Type B pancreatic cell (in vitro differentiated cells): ENCODE data around the gene C1orf74. TPM values are rescaled to one million over a fixed set of nuclear protein-coding genes. Genes with fewer than 3 reads are reported as not detected.
"Not testable (repeated sequence)": the region's sequence is repeated elsewhere in the genome, so short reads cannot be mapped to it uniquely, and the experiment has no call there.

Source experiments
- DNase-seq: peaks from one replicate; pipeline ENCODE4 v3.0.0; 2021; ENCODE audit warnings: mixed read lengths; ENCODE audit not compliant: unreplicated experiment; ENCODE audit errors: extremely low spot score
- H3K27ac Mint-ChIP-seq: 2 replicates; pipeline ENCODE4 v1.8.0; 2021; ENCODE audit warnings: mild to moderate bottlenecking, mixed read lengths
- H3K27me3 Mint-ChIP-seq: 2 replicates; pipeline ENCODE4 v1.8.0; 2021; ENCODE audit warnings: mixed read lengths
- H3K36me3 Mint-ChIP-seq: 2 replicates; pipeline ENCODE4 v1.8.0; 2021; ENCODE audit warnings: mixed read lengths
- H3K4me1 Mint-ChIP-seq: one replicate; pipeline ENCODE4 v1.8.0; 2021; ENCODE audit warnings: mixed read lengths; ENCODE audit not compliant: unreplicated experiment
- H3K4me3 Mint-ChIP-seq: 2 replicates; pipeline ENCODE4 v1.8.0; 2021; ENCODE audit warnings: mild to moderate bottlenecking, mixed read lengths
- H3K9me3 Mint-ChIP-seq: 2 replicates; pipeline ENCODE4 v1.8.0; 2021; ENCODE audit warnings: mixed read lengths
- CTCF ChIP-seq: fragments of 200-600 bp; sonication (generic); conservative IDR thresholded peaks from 2 replicates; pipeline ENCODE4 v1.5.0; 2021; ENCODE audit warnings: antibody characterized with exemption, mild to moderate bottlenecking
- total RNA-seq: library from RNA; stranded (reverse); gene quantifications from 2 replicates; pipeline ENCODE4 v1.2.1, GENCODE V29; 2021; ENCODE audit warnings: low replicate concordance

Gene C1orf74
- total RNA-seq, 1 donor from 2014 or later = 3.6 TPM

GRCh38 chr1:209803568-209803967, 19.2 kb upstream of the C1orf74 start:
- TF ChIP-seq CTCF = no peak
- Mint-ChIP-seq H3K9me3 (no peaks in the 10 kb centered on the region), H3K27me3 (peaks cover 24% of the 10 kb centered on the region), H3K4me3 (peak overlapping the region; percentile 42), H3K36me3 (peaks cover 7% of the 10 kb centered on the region), H3K4me1 (peaks cover 11% of the 10 kb centered on the region), H3K27ac (peak overlapping the region; percentile 19)
- no peak for DNase-seq

GRCh38 chr1:209802780-209803152, 18.4 kb upstream of the C1orf74 start:
- no peaks in the 10 kb centered on the region for H3K9me3 Mint-ChIP-seq
- H3K27me3 Mint-ChIP-seq = peaks cover 27% of the 10 kb centered on the region
- TF ChIP-seq CTCF = no peak
- H3K4me3 Mint-ChIP-seq = peak overlapping the region; percentile 42
- H3K27ac Mint-ChIP-seq = no peak overlapping the region
- peaks cover 10% of the 10 kb centered on the region for H3K36me3 Mint-ChIP-seq
- no peak for DNase-seq
- H3K4me1 Mint-ChIP-seq = peaks cover 9% of the 10 kb centered on the region

DNA sequence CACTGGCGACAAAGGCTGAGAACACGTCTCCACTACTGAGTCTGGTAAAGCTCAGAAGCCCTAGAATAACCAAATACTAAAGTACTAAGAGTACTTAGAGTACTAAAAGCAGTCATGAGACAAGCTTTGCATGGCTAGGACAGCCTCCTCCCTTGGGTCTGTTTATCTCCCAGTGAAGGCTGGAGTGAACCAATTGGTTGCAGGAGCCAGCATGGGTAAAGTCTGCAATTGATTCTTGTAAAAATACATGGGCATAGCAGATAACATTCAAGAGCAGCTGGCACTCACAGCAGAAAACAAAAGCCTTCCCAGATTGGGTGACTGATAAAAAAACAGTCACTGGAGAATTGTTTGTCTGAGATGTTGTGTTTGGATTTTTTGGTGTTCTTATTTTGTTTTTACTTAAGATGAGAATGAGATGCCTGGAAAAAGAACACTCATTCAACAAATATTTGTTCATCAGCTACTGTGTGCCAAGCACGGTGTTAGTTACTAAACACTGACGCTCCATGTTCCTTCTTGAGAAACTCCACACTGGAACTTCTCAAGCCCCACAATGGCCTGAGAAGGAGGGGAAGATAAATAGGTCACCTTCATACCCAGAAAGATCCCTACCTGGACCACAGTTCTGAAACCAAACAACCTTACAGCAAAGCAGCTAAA, 17.9 kb upstream of the C1orf74 start:
- peaks cover 30% of the 10 kb centered on the region for H3K27me3 Mint-ChIP-seq
- no peak overlapping the region for H3K27ac Mint-ChIP-seq
- no peak for DNase-seq
- peaks cover 4% of the 10 kb centered on the region for H3K4me1 Mint-ChIP-seq
- H3K36me3 Mint-ChIP-seq = peaks cover 13% of the 10 kb centered on the region
- no peaks in the 10 kb centered on the region for H3K9me3 Mint-ChIP-seq
- TF ChIP-seq CTCF = no peak
- H3K4me3 Mint-ChIP-seq = peak overlapping the region; percentile 29

- no peak for DNase-seq
- peak overlapping the region; percentile 7 for H3K27ac Mint-ChIP-seq
- peaks cover 19% of the 10 kb centered on the region for H3K36me3 Mint-ChIP-seq
- TF ChIP-seq CTCF = no peak
- peak overlapping the region; percentile 27 for H3K4me3 Mint-ChIP-seq
- H3K4me1 Mint-ChIP-seq = peaks cover 2% of the 10 kb centered on the region
- peaks cover 29% of the 10 kb centered on the region for H3K27me3 Mint-ChIP-seq
- no peaks in the 10 kb centered on the region for H3K9me3 Mint-ChIP-seq
Measured at GRCh38 chr1:209800984-209801834, 16.9 kb upstream of the C1orf74 start.

GRCh38 chr1:209797978-209798639, 13.8 kb upstream of the C1orf74 start:
- Mint-ChIP-seq H3K4me3 (no peak overlapping the region), H3K9me3 (no peaks in the 10 kb centered on the region), H3K36me3 (peaks cover 37% of the 10 kb centered on the region), H3K4me1 (no peaks in the 10 kb centered on the region), H3K27ac (peak overlapping the region; percentile 38), H3K27me3 (peaks cover 10% of the 10 kb centered on the region)
- TF ChIP-seq CTCF = no peak
- DNase-seq = no peak

DNA sequence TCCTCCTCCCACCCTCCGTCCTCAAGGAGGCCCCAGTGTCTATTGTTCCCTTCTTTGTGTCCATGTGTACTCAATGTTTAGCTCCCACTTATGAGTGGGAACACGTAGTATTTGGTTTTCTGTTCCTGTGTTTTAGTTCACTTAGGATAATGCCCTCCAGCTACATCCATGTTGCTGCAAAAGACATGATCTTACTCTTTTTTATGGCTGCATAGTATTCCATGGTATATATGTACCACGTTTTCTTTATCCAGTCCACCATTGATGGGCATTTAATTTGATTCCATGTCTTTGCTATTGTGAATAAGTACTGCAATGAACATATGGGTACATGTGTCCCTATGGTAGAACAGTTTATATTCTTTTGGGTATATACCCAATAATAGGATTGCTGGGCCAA, 9.4 kb upstream of the C1orf74 start:
- not testable (repeated sequence) for H3K9me3 Mint-ChIP-seq, H3K27ac Mint-ChIP-seq, H3K4me3 Mint-ChIP-seq, DNase-seq, H3K4me1 Mint-ChIP-seq
- H3K27me3 Mint-ChIP-seq = peaks cover 24% of the 10 kb centered on the region
- H3K36me3 Mint-ChIP-seq = peaks cover 46% of the 10 kb centered on the region
